ENCODE measurements around the gene ARHGAP15.

Gene ARHGAP15

DNA sequence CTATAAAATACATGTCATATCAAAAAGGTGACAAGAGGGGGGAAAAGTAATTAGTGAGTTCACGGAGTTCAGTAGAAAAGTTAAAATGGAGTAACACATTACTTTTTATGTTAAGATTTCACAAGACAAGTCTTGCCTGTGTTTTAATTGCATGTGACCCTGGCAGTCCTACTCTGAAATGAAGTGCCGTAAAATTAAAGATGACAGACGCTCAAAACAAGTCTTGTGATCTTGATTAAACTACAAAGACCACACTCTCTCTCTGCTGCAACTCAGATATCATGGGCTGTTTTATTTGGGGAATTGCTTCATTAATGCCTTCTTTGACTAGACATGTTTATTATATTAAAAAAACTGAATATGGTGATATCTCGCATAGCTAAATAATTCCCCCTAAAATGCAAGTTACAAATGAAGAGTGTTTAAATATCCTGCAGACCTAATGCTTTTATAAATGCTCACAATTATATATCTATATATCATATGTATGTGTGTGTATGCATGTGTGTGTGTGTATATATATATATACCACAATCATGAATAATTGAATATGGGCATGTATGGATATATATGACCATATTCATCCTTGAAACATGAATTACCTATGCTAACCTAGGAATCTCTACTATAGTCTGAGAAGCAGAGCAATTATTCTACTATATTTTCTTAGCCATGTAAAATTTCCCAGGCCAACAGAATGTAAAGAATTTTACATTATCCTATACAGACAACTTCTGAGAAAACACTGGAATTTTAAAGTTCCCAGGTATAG lies 647.5 kb downstream of the ARHGAP15 start:
- no peak for DNase-seq

GRCh38 chr2:143779021-143779420 lies 649.8 kb downstream of the ARHGAP15 start:
- no peak for DNase-seq

GRCh38 chr2:143786026-143786765 lies 657.0 kb downstream of the ARHGAP15 start:
- DNase-seq, result peak; percentile 35

GRCh38 chr2:143787674-143788073 lies 658.5 kb downstream of the ARHGAP15 start:
- DNase-seq, result no peak

GRCh38 chr2:143792602-143793001 lies 663.4 kb downstream of the ARHGAP15 start:
- DNase-seq, result no peak

DNA sequence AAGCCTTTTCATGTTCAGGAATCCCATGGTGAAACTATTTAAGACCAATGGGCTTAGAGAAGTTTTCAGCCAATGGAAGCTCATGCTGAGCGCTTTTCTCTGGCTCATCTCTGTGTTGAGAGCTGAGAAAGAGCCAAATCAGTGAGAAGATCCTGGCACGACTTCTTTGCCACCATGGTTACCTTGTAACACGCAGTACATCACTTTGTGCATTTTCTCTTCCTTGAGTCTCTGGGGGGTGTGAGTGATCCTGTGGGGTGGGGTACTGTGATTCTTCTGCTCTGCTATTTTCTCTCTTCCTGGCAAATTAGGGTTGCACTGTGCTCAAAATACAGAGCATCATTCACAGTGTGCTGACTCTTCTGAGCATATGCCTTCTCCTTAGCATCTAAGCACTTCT lies 664.2 kb downstream of the ARHGAP15 start:
- no peak for DNase-seq

DNA sequence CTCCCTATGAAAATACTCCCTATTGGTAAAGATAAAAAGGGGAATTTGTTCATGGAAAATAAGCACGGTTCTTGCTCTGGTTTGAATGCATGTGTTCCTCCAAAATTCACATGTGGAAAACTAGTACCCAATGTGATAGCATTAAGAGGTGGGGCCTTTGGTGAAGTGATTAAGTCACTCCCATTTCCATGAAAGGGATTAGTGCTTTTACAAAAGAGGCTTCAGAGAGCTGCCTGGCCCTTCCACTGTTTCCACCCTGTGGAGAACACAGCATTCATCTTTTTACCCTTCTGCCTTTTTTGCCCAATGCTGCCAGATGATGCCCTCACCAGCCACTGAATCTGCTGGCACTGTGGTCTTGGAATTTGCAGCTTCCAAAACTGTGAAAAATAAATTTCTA lies 666.8 kb downstream of the ARHGAP15 start:
- DNase-seq, result no peak

DNA sequence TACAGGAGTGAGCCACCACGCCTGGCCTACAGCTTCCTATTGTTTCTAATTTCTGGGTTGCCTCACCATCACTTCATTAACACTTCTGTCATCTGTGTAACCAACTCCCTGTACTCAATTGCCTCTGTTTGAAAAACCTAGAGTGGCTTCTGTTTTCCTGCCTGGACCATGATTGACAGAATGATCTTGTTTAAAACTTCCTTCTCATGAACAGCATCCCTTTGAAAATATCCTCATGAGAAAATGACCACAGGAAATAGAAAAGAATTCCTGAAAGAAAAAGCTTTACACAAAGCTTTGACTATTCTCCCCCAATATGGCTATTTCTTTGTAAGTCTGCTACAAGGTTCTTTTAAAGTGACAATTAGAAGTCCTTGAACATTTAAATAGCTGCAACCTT lies 672.3 kb downstream of the ARHGAP15 start:
- no peak for DNase-seq

- no peak for DNase-seq
Observed at GRCh38 chr2:143802242-143802641, 673.0 kb downstream of the ARHGAP15 start.

DNA sequence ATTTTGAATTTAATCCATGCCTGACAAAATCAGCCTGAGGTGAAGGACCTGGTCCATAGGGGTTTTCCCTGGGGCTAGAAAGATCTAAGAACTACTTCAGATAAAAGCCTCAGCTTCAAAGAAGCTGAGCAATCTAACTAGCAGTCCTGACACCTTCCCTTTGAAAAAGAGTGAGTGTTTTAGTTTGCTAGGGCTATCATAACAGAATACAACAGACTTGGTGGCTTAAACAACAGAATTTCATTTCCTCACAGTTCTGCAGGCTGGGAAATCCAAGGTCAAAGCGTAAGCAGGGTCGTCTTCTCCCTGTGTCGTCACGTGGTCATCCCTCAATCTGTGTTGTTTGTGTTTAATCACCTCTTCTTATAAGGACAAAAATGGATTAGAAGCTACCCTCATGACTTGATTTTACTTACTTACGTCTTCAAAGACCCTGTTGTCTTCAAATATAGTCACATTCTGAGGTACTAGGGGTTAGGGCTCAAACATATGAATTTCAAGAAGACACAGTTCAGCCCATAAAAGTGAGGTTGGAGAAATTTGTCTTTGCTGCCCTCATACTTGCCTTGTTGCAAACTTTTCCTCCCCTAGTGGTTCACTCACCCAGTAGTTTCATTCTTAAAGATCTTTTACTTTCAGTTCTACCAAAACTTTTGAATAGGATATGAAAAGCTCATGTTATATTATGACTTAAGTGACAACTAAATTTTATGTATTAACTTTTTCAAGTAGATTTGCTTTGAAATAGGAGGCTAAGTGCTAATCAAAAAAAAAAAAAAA lies 673.8 kb downstream of the ARHGAP15 start:
- DNase-seq, result no peak

GRCh38 chr2:143803936-143804335 lies 674.7 kb downstream of the ARHGAP15 start:
- DNase-seq, result no peak

DNA sequence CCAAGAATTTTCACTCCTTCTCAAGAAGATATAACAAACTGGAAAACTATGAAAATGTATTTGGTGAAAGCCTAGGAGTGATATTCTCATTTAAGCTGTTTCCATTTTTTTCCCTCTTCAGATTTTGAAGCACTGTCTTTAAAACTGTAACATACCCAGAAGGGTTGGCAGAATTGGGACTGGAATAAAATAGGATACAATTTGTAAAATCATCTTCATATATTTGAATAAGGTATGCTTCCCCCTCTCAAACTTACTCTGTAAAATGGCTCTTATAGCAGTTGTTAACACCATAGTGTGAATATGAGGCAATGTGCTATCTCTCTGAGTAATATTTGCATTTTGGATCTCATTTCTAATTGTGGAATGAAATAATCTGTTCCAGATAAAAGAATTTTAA lies 676.4 kb downstream of the ARHGAP15 start:
- no peak for DNase-seq

GRCh38 chr2:143807192-143807591 lies 678.0 kb downstream of the ARHGAP15 start:
- no peak for DNase-seq

DNA sequence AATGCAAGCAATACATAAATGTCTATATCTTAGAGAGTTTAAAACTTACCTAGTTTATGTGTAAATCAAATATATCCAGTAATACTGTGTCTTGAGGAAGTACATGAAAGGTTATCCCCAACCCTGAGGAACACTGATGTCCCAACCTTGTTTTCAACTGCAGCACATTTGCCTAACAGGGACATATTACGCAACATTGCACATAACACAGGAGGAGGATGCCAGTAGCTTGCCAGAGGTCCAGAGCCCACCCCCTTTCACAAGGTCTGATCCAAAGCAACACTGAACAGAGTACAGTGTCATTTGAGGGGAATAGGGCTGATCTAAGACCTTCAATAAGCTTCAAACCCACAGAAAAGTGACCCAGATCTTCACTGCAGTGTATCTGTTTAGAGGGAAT lies 678.5 kb downstream of the ARHGAP15 start:
- no peak for DNase-seq

DNA sequence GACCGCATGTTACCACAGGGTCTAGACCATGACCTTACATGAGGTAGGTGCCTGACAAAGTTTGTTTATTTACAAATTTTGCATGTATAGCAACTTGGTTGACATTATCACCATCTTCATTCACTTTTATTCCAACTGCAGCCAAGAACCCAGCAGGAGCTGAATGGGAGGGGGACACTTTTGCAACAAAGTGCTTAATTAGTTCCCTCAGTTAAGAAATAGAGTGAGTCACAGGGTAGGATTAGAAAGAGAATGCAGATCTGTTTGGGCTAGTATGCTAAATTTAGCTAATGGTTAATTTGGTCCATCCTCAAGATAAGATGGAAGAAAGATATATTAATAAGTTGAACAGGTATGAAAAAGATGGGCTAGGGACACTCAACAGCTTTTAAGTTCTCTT lies 678.9 kb downstream of the ARHGAP15 start:
- no peak for DNase-seq

- no peak for DNase-seq
Observed at GRCh38 chr2:143815082-143815481, 685.9 kb downstream of the ARHGAP15 start.

GRCh38 chr2:143816916-143817315 lies 687.7 kb downstream of the ARHGAP15 start:
- no peak for DNase-seq

All from right kidney (tissue), 1 donor.